HepG2 (cell line): ENCODE measurements around the gene LARP1B. TPM values are rescaled to one million over a fixed set of nuclear protein-coding genes. Genes with fewer than 3 reads are reported as not detected.

Experiments used
- ATM ChIP-seq: fragments of 450-650 bp; IDR thresholded peaks from 2 replicates; pipeline ENCODE4 v1.7.1; 2017; ENCODE audit warnings: mild to moderate bottlenecking, borderline replicate concordance
- FOXJ3 ChIP-seq: sonication (generic); formaldehyde crosslinking; IDR thresholded peaks from 2 replicates; pipeline ENCODE4 v1.4.0; 2020; ENCODE audit warnings: missing genetic modification reagents, mild to moderate bottlenecking, borderline replicate concordance
- FOXO1 ChIP-seq: sonication (generic); formaldehyde crosslinking; IDR thresholded peaks from 2 replicates; pipeline ENCODE4 v1.4.0; 2020; ENCODE audit warnings: missing genetic modification reagents
- GFI1 ChIP-seq: sonication (generic); formaldehyde crosslinking; IDR thresholded peaks from 2 replicates; pipeline ENCODE4 v1.5.0; 2020; ENCODE audit warnings: missing genetic modification reagents, mild to moderate bottlenecking, borderline replicate concordance
- HOXA3 ChIP-seq: sonication (generic); formaldehyde crosslinking; IDR thresholded peaks from 2 replicates; pipeline ENCODE4 v1.5.0; 2020; ENCODE audit warnings: missing genetic modification reagents
- IRX3 ChIP-seq: sonication (generic); formaldehyde crosslinking; IDR thresholded peaks from 2 replicates; pipeline ENCODE4 v1.8.1; 2023; ENCODE audit warnings: mild to moderate bottlenecking, low read depth, missing genetic modification reagents, borderline replicate concordance
- MAZ ChIP-seq, 2 experiments: sonication (generic) in 1 of 2; formaldehyde crosslinking in 1 of 2; IDR thresholded peaks; 2 replicates each; pipeline versions ENCODE4 v1.5.0 to v1.6.1; 2012 to 2020; ENCODE audit warnings: low read depth in 2 of 2, mild to moderate bottlenecking in 2 of 2, borderline replicate concordance in 1 of 2, improper control_type of control experiment in 1 of 2, low read length in 1 of 2, missing genetic modification reagents in 1 of 2, moderate library complexity in 1 of 2
- POLR2AphosphoS5 ChIP-seq: IDR thresholded peaks from 2 replicates; pipeline ENCODE4 v1.6.1; 2012; ENCODE audit warnings: low read depth, low read length
- POLR2G ChIP-seq: fragments of 200-400 bp; formaldehyde crosslinking; IDR thresholded peaks from 2 replicates; pipeline ENCODE4 v1.6.1; 2018; ENCODE audit warnings: mild to moderate bottlenecking, low read depth, low read length, moderate library complexity
- RFXANK ChIP-seq: IDR thresholded peaks from 2 replicates; pipeline ENCODE4 v1.6.1; 2016
- SMARCE1 ChIP-seq: fragments of 450-650 bp; IDR thresholded peaks from 2 replicates; pipeline ENCODE4 v1.6.1; 2017; ENCODE audit warnings: borderline replicate concordance
- SMC3 ChIP-seq: IDR thresholded peaks from 2 replicates; pipeline ENCODE4 v1.6.1; 2011; ENCODE audit warnings: low read length, improper control_type of control experiment
- ZHX2 ChIP-seq, 2 experiments: sonication (generic) in 1 of 2; formaldehyde crosslinking in 1 of 2; IDR thresholded peaks; 2 replicates each; pipeline versions ENCODE4 v1.6.1 to v1.9.0; 2014 to 2022; ENCODE audit warnings: antibody characterized with exemption in 1 of 2, borderline replicate concordance in 1 of 2, inconsistent platforms in 1 of 2, low read depth in 1 of 2, missing genetic modification reagents in 1 of 2
- ZNF160 ChIP-seq: sonication (generic); formaldehyde crosslinking; IDR thresholded peaks from 2 replicates; pipeline ENCODE4 v1.8.0; 2022; ENCODE audit warnings: mild to moderate bottlenecking, inconsistent platforms, missing genetic modification reagents
- ZNF24 ChIP-seq: fragments of 450-650 bp; IDR thresholded peaks from 2 replicates; pipeline ENCODE4 v1.6.1; 2017; ENCODE audit warnings: antibody characterized with exemption, mild to moderate bottlenecking
- ZNF589 ChIP-seq: sonication (generic); formaldehyde crosslinking; conservative IDR thresholded peaks from 2 replicates; pipeline ENCODE4 v1.8.0; 2022; ENCODE audit warnings: mild to moderate bottlenecking, moderate library complexity, missing genetic modification reagents
- ZNF687 ChIP-seq: sonication (generic); formaldehyde crosslinking; IDR thresholded peaks from 2 replicates; pipeline ENCODE4 v1.5.1; 2020; ENCODE audit warnings: mild to moderate bottlenecking, missing genetic modification reagents, moderate library complexity
- ZNF709 ChIP-seq: sonication (generic); formaldehyde crosslinking; IDR thresholded peaks from 2 replicates; pipeline ENCODE4 v1.5.0; 2020; ENCODE audit warnings: mild to moderate bottlenecking, missing genetic modification reagents
- ZSCAN9 ChIP-seq: IDR thresholded peaks from 2 replicates; pipeline ENCODE4 v1.6.1; 2016; ENCODE audit warnings: borderline replicate concordance
- polyA plus RNA-seq, 8 experiments: library from polyadenylated mRNA; depleted of rRNA in 3 of 8; stranded (reverse) in 7 of 8; unstranded in 1 of 8; fragments of >200 nt; fragmentation: Illumina TruSeq in 4 of 8; extraction: Trizol in 4 of 8; gene quantifications; 2 replicates each; pipeline versions ENCODE4 v1.2.1 to v1.2.3, GENCODE V29; 2011 to 2016; ENCODE audit warnings: low read depth in 4 of 8, missing spikeins in 1 of 8, mixed read lengths in 1 of 8; ENCODE audit not compliant: insufficient read depth in 1 of 8
- total RNA-seq, 5 experiments: library from RNA; depleted of rRNA; stranded (reverse); fragments of >200 nt; fragmentation: Illumina TruSeq; extraction: Trizol; gene quantifications; 2 replicates each; pipeline ENCODE4 v1.2.3, GENCODE V29; 2016; ENCODE audit warnings: low read depth in 1 of 5

The LARP1B gene
- total and polyA plus RNA-seq, 2 of the 13 experiments (the other 11 are each of a cell fraction or from before 2014, with no cell fraction given), result 19.2 to 52.7 TPM

GRCh38 chr4:128060699-128061565 is at the start of gene LARP1B (continued):
- TF ChIP-seq ZHX2 (IDR thresholded peaks at IDR 0.05; ENCODE audit: low read depth) (0 out of 2 replicates have a peak, but pooled peaks have one; percentile 32), ZHX2 (CRISPR knock-in tag; IDR thresholded peaks at IDR 0.05; ENCODE audit: borderline replicate concordance) (peak; percentile 93; the same call in 1 of the 2 replicates), POLR2G (peak; percentile 94), POLR2AphosphoS5 (peak; percentile 78), FOXO1 (CRISPR knock-in tag) (0 out of 2 replicates have a peak, but pooled peaks have one; percentile 22), HOXA3 (CRISPR knock-in tag) (peak; percentile 91), ZNF24 (0 out of 2 replicates have a peak, but pooled peaks have one; percentile 48), IRX3 (CRISPR knock-in tag) (peak; percentile 93; the same call in 1 of the 2 replicates), SMARCE1 (no peak), MAZ (IDR thresholded peaks at IDR 0.05; ENCODE audit: borderline replicate concordance, low read depth, low read length) (peak; percentile 49; the same call in 1 of the 2 replicates), MAZ (CRISPR knock-in tag; IDR thresholded peaks at IDR 0.05; ENCODE audit: low read depth) (peak; percentile 94), ZSCAN9 (peak; percentile 46; the same call in 1 of the 2 replicates), ATM (no peak), GFI1 (CRISPR knock-in tag) (no peak), ZNF589 (CRISPR knock-in tag) (peak; percentile 76), FOXJ3 (CRISPR knock-in tag) (peak; percentile 19; the same call in 1 of the 2 replicates), SMC3 (no peak), ZNF160 (CRISPR knock-in tag) (peak; percentile 68), RFXANK (CRISPR knock-in tag) (no peak), ZNF709 (CRISPR knock-in tag) (peak; percentile 71; the same call in 1 of the 2 replicates), ZNF687 (CRISPR knock-in tag) (peak; percentile 91)
